Measurements from ENCODE around the gene BANK1.

Gene BANK1

DNA sequence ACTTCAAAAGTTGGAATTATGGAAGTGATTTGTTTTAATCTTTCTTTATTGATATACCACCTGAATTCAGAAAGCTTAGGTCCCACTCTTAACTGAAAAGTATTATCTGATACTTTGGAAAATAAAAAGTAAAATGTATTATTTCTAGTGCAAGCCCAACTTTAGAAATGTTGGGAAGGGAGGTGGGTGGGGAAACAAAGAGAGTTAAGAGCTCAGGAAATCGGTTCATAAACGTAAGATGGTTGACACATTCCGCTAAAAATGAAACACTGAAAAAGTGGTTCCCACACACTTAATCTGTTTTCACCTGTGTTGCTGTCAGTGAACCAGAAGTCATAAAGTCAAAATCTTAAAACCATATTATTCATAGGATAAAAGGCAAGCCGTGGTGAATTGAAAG is 237.4 kb downstream of the BANK1 start:
- no peak for DNase-seq (ENCODE audit: low read depth)

DNA sequence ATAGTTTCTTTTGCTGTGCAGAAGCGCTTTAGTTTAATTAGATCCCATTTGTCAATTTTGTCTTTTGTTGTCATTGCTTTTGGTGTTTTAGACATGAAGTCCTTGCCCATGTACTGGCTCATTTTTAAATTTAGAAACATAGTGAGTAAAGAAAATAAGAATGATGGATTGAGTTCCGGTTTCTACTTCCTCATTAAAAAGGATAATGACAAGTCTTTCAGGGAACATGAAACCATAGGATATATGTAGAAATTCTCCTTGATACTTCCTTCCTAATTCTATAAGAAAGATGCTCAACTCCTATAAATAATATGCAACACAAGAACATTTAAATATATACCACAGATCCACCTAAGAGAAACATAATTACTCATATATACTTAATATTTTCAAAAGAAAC is 240.9 kb downstream of the BANK1 start:
- no peak for DNase-seq (ENCODE audit: low read depth)

DNA sequence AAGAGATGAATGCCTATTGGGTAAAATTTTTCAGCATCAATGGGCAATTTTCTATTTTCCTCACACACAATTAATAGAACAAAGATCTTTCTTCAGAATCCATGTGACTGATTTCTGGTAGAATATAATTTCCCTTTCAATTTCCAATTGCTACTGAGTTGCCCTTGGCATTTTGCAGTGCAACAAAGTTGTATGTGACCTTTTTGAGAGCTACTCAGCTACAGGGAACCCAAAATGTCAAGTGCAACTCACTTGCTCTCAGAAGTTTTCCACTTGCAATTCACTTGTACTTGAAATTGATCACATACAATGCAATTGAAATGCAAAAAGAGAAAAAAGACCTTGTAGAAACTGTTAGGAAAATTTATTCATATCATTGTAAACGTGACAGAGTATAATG is 245.5 kb downstream of the BANK1 start:
- DNase-seq (ENCODE audit: low read depth), result no peak

DNA sequence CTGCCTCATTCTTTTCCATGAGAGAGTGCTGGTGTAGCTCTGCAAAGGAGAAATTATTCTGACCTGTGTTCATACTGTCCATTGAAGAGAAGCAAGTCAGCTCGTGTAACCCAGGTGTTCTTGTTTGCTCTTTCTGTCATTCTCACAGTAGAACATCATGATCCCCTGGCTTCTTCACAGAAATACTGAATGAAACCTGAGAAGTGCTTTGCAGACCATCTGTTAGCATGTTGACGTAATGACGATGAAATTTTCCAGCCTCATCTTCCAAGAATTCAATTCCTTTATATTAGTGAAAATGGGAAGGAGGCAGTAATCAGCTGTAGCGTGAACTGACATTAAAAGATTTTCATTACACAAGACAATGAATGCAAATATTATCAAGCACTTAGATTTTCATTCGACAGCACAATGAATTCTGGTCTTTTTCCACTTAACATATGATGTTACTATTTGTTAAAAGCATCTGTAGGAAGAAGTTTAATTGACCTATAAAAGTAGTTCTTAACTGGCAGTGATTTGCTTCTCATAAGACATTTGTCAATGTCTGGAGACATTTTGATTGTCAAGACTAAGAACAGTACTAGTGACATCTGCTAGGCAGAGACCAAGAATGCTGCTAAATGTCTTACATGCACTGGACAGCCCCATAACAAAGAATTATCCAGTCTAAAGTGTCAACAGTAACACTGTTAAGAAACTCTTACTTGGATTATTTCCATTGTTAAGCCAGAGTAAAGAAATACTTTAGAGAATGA is 246.3 kb downstream of the BANK1 start:
- peak; percentile 20 for DNase-seq (ENCODE audit: low read depth)

DNA sequence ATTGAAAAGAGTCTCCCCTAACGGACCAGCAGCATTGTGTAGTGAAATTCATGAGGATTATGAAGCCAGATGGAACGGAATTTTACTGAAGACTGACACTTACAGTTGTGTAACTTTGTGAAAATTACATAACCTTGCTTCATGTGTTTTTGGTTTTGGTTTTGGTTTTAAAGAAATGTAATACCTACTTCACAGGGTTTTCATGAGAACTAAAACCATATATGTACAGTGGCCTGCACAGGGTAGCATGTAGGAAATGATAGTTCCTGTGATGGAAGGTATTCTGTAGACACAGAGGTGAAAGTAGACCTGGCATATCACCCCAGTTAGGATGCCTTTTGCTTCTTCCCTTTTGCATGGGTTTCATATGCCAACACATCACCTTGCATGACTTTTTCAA is 247.0 kb downstream of the BANK1 start:
- DNase-seq (ENCODE audit: low read depth), result no peak

DNA sequence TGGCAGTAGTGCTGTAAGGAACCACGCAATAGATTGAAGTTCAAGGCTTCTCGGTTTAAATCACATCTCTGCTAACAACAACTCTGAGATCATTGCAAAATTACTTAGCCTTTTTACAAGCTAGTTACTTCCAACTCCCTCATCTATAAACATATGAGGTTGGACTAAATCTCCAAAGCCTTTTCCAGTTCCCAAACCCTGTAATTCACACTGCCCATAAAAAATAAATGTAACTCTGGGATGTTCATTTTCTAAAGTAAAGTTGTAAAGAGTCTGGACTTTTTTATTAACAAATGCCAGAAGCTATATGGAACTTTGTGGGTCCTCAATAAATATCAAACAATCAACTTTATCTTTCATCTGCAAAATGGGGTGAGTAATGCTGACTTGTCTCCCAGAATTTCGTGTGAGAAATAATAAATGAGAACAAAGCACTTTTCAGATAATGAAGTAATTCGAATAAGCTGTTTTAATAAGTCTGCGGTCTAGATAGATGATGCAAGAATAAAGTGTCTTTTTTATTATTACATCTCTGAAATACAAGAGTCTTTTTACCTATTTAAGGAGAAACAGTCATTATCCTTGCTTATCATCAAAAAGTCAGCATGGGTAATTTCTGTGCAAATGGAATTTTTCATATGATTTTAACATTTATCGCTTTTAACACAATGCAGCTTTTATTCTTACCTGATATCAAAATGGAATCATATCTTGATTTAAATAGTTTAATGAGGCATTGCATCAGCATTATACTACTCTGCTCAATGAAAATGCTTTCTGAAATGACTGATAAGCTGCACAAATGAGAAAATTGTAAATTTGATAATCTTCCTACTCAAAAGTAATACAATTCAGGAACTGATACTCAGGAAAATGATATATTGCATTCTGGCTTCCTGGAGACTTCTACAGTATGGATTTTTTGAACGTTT is 252.6 kb downstream of the BANK1 start:
- DNase-seq (ENCODE audit: low read depth), result peak; percentile 1

DNA sequence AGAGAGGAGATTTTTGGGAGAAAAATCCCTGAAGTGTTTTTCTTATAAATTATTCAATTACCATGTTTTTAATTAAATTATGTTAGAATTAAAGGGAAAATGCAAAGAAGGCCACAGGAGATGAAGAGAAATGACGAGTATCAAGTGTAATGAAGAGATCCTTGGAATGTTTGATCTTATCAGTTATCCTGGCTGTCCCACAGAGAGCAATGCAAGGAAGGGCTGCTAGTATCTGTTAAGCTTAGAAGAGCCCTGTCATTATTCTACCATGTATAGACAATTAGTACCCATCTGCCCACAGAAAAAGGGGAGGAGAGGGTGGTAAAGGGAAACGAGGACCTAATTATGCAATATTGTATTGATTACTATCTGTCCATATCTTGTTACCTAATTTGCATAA is 257.1 kb downstream of the BANK1 start:
- DNase-seq (ENCODE audit: low read depth), result no peak

DNA sequence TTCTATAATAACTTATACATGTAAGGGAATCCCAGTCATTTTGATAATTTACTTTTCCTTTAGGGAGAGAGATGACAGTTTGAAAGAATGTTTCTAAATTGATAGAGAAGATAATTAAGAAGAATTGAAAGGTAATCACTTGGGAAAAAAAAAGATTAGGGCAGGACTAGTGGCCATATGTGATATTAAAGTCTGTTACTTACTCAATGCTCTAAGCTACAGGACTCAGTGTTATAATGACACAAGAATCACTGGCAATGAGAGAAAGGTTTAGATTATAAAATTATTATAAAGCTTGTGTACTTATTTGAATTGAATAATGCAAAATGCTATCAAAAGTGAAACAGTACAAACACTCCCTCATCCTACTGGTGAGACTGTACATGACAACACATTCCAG is 265.3 kb downstream of the BANK1 start:
- DNase-seq (ENCODE audit: low read depth), result no peak

DNA sequence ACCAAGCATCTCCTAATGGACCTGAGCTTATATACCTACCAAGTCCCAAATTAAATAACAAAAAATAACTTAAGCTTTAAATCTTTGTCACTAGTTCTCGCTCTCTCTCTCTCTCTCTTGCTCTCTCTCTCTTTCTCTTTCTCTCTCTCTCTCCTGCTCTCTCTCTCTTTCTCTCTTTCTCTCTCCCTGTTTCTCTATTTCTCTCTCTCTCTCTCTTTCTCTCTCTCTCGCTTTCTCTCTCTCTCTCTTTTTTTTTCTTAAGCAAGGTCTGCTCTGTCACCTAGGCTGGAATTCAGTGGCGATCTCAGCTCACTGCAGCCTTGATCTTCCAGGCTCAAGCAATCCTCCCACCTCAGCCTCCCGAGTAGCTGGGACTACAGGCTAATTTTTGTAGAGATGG is 266.6 kb downstream of the BANK1 start:
- no peak for DNase-seq (ENCODE audit: low read depth)

DNA sequence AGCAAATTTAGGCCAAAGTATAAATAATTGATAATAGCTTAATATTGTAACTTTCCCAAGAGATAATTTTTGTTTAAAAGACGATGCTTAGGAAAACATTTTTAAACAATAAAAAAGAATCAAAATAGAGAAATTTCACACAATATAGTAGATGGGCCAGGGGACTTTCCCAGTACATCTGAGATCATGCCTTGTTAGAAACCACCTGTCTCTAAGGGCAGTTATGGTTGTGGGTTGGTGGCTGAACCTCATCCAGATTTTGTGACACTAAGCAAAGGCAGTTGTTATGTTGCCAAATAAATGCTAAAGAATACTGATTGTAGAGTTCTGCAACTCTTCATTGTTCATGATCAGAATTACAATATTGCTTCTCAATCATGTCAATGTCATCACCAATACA is 270.6 kb downstream of the BANK1 start:
- no peak for DNase-seq (ENCODE audit: low read depth)

DNA sequence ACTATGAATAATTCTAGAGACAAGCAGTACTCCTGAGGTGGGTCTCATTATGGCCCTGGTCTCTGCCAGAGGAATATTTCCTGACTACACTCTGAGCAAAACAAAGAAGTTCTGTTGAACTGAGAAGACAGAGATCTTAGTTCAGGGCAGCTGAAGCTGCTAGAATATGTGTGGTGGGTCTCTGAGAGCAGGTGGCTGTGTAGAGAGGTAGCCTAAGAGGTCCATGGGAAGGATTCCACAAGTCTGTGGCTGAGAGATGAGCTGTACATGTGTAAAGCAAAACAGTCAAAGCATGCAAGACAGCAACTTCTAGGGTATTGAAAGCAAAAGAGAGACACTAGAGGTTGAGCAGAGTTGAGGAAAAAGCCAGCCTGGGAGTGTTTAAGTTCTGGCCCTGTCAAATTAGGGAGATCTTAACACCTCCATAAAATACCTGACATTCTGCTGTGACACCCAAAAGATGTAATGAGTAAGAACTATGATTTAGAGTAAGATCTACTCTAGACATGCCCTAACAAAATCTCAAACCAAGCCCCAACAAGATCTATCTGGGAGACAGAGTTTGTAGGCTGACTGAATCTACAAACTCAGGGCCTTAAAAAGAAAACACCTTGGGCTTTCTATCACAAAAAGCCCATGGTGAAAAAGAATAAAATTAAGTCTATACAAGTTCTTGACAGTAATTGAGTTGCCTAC is 274.4 kb downstream of the BANK1 start:
- no peak for DNase-seq (ENCODE audit: low read depth)

DNA sequence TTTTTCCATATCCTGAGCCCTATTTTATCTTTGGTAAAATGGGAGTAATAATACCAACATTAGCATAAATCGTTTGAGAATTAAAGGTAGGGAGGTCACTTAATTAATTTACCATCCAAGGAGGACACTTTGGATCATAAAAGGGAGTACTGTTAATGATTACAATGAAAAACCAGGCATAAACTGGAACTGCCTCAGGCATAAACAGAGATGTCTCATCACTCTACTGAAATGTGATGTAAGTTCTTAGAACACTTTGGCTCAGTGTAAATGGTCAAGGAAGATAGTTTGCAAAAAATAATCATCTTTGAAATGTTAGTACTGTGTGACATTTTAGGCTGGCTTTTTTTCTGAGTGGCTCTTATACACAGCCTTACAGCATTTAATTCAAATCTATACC is 286.1 kb downstream of the BANK1 start:
- peak; percentile 12 for DNase-seq (ENCODE audit: low read depth)

DNA sequence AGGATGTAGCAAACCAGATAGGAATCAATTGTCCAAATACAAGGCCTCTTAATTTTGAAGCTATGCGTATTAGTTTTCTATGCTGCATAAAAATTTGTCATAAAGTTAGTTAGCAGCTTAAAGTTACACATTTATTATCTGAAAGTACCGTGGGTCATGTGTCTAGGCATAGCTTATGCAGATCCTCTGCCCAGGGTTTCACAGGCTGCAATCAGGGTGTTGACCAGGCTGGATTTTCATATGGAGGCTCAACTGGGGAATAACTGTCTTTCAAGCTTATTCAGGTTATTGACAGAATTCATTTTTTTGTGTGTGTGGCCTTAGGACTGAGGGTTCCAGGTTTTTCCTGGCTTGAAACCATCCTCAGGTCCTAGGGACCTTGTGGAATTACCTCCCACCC is 289.7 kb downstream of the BANK1 start:
- DNase-seq (ENCODE audit: low read depth), result no peak

DNA sequence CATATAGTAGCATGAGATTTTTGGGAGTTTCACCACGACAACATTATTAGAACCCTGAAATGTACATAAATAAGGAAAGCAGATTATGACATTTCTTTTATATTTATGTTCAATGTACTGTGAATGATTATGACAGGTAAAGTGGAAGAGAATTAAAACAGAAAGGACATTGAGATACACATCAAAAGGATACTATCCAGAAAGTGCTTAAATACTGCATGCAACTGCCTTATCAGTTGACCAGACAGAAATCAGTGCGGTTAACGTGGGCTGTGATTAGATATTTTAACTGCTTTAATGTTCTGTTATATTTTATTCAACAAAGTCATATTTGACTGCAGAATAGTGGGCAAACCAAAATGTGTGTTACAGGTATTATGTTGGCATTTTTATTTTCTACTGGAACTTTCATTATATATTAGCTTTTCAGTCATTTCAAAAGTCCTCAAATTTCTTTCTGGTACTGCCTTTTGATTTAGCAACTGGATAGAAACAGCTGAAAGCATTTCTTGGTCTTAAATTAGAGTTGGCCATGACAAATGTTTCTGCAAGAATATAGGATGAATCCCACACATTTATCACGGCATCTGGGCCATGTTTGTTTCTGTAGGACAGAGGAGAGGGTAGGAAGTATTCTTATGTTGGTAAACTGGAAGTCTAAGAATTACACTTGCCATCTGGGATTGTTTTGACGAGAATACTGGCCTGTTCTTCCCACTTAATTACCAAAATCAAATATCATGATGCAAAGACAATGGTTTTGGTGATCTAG is 299.5 kb downstream of the BANK1 start:
- DNase-seq (ENCODE audit: low read depth), result no peak

DNA sequence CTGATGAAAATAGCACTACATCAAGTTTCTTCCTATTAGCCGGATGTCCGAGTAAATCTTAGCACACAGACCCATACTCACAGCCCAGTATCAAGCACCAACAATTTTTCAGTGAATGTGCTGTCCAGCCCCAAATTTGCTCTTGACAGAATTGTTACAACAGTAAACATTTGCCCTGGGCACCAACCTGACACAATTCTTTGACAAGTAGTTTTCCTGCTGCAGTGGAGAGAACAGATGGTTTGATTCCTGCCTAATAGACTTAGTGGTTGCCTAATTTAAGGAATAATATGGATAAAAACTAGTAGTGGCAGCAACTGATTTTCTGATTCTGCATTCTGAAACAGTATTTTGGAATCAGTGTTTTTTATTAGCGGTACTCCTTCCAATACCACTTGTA is 301.1 kb downstream of the BANK1 start:
- DNase-seq (ENCODE audit: low read depth), result no peak

DNA sequence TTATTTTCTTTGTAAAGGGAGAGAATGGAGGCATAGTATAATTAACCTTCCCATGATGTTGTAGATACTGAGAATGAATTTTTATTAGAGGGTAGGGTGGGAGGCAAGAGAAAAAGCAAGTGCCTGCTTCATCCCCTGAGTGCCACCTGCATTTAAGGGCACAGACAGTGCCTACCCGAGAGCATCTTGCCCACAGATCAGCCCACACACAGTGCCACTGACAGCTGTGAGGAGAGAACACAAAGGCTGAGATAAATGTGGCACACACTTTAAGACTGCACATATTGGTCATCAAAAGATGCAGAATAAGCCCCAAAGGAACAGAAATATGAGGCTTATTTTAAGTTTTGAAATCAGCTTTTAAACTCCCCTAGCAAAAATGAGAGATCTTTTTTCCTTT is 304.0 kb downstream of the BANK1 start:
- no peak for DNase-seq (ENCODE audit: low read depth)

DNA sequence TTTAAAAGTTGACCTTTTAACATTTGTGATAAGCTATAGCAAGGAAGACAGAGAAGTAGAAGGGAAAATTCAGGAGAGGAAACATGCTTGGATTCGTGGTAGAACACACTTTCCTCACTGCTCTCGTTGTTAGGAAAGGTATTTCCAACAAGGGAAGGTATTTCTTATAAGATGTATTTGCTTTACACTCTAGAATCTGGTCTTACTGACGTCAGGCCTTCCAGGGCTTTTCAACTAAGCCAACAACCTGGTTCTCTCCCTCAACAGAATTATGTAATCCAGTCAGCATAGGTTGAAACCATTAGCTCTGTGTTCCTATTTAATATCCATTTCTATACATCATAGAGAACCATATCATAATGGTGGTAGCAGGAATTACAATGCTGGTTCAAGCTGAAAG is 312.8 kb downstream of the BANK1 start:
- DNase-seq (ENCODE audit: low read depth), result no peak

DNA sequence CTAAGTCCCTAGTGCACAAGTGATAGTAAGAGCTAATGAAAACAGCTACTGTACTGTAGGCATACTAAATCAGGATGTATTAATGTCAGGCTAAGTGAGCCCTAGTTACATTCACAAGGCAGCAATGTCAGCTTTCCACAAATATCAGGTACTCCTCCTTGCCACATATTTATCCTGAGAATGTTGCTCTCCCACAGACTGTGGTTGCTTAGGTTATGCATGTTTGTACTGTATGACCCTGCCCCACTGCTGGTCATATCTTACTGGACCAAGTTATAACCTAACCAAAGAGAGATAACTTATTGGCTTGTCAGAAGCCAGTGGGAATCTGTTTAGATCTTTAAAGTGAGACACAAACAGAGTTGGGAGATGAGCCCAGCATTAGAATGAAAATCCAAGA is 313.7 kb downstream of the BANK1 start:
- DNase-seq (ENCODE audit: low read depth), result no peak

DNA sequence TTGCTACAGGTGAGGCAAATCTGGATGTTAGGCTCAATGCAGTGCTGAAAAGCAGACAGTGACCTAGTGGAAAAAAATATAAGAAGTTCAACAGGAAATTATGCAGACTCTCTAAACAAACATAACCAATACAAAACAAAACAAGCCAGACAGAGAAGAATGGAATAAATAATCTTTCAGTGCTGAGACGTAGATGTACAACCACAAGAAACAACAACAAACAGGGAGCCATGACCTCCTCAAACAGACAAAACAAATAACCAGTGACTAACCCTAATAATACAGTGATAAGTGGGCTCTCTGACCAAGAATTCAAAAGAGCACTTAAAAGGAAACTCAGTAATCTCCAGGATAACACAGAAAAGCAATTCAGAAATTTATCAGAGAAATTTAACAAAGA is 315.5 kb downstream of the BANK1 start:
- DNase-seq (ENCODE audit: low read depth), result no peak

DNA sequence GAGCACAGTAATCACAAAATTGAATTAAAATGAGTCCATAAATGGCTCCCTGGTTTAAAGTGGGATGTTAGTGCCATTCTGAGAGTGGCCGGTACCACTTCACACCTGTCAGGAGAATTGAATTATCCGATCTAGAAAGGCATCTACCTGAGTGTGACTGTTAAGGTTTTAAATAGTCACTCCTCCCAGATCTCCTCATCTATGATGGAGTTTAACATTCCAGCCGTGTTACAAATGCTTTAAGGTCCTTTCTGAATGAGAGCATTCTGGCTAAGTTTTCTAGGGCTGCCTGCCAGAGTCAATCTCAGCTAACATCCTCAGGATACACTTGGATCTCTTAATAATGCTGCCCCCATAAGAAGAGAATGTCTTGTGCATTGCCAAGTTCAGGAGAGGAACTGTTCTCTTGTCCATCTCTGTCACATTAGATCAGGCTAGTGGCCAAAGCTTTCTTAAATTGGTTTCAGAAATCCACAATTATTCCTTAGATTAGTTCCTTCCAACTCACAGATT is 323.6 kb downstream of the BANK1 start:
- no peak for DNase-seq (ENCODE audit: low read depth)

DNA sequence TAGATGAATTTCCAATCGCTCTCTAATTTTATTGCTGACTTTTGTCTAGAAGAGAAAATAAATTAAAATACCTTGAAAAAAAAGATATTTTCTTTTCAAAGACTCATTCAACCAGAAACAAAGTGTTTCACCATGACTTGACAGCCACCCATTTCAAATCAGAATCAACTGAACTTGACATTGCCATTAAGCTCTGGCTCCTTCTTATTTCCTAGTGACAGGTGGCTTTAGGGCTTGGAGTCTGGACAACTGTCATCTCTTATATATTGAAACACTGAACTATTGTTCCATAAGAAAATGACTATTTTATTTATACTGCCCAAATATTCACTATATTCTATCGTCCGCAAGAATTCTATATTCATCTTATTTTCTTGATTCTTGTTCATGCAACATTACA is 325.6 kb downstream of the BANK1 start:
- no peak for DNase-seq (ENCODE audit: low read depth)

DNA sequence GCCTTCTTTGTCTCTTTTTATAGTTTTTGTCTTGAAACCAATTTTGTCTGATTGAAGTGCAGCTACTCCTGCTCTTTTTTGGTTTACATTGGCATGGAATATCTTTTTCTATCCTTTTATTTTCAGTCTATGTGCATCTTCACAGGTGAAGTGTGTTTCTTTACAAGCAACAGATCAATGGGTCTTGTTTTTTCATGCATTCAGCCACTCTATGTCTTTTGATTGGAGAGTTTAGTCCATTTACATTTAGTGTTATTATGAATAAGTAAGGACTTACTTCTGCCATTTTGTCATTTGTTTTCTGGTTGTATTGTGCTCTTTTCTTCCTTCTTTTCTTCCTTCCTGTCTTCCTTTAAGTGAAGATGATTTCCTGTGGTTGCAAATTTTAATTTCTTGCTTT is 330.3 kb downstream of the BANK1 start:
- DNase-seq (ENCODE audit: low read depth), result no peak
